CD4-positive, alpha-beta T cell (primary cell): Measurements from ENCODE around the gene SCAI. TPM values are rescaled to one million over a fixed set of nuclear protein-coding genes. Genes with fewer than 3 reads are reported as not detected.

Source experiments
- ATAC-seq: fragments of 200-7000 bp; cut with Tn5 transposase; one replicate; pipeline ENCODE4 v1.10.0; 2022; ENCODE audit warnings: mild to moderate bottlenecking; ENCODE audit not compliant: poor library complexity
- CTCF ChIA-PET: fragments of 350-600 bp; sonication (Branson Sonifier 250); formaldehyde crosslinking; loops from one replicate; lab custom pipeline; 2021; ENCODE audit warnings: antibody characterized with exemption, inconsistent platforms; lab: Charles Lee
- POLR2A ChIA-PET: fragments of 350-600 bp; sonication (Branson Sonifier 250); formaldehyde crosslinking; loops from one replicate; lab custom pipeline; 2021; ENCODE audit warnings: antibody characterized with exemption, inconsistent platforms; lab: Charles Lee
- DNase-seq, 14 experiments: peaks; one replicate each; pipeline ENCODE4 v3.0.0-alpha.2; 2013 to 2020; ENCODE audit warnings: mixed read lengths in 2 of 14
- H3K27ac ChIP-seq, 2 donors: one replicate each; pipeline versions ENCODE4 v1.5.1 to v1.7.0; 2013; ENCODE audit warnings: low read length in 2 of 2, low read depth in 1 of 2, mild to moderate bottlenecking in 1 of 2
- H3K27me3 ChIP-seq, 2 experiments: 1 replicate in 1 of 2; 2 replicates in 1 of 2; pipeline versions ENCODE4 v1.6.1 to v1.7.0; 2013; ENCODE audit warnings: low read length in 2 of 2, control low read depth in 1 of 2, mild to moderate bottlenecking in 1 of 2, moderate library complexity in 1 of 2; ENCODE audit not compliant: insufficient read depth in 2 of 2, control insufficient read depth in 1 of 2
- H3K36me3 ChIP-seq: one replicate; pipeline ENCODE4 v1.6.1; 2013; ENCODE audit warnings: low read length, control low read depth; ENCODE audit not compliant: insufficient read depth
- H3K4me1 ChIP-seq: one replicate; pipeline ENCODE4 v1.6.1; 2013; ENCODE audit warnings: low read length, control low read depth; ENCODE audit not compliant: insufficient read depth
- H3K4me3 ChIP-seq: one replicate; pipeline ENCODE4 v1.5.1; 2013; ENCODE audit warnings: mild to moderate bottlenecking, low read length, moderate library complexity
- H3K9me3 ChIP-seq, 2 experiments: 1 replicate in 1 of 2; 2 replicates in 1 of 2; pipeline versions ENCODE4 v1.6.1 to v1.7.0; 2013; ENCODE audit warnings: low read length in 2 of 2, mild to moderate bottlenecking in 2 of 2, control low read depth in 1 of 2, moderate library complexity in 1 of 2; ENCODE audit not compliant: control insufficient read depth in 1 of 2, insufficient read depth in 1 of 2
- H3K27ac Mint-ChIP-seq: one replicate; pipeline ENCODE4 v1.8.0; 2020; ENCODE audit warnings: mixed read lengths
- H3K27me3 Mint-ChIP-seq: one replicate; pipeline ENCODE4 v1.8.0; 2021; ENCODE audit warnings: mixed read lengths
- H3K36me3 Mint-ChIP-seq: one replicate; pipeline ENCODE4 v1.8.0; 2021; ENCODE audit warnings: low read depth, mixed read lengths
- H3K4me1 Mint-ChIP-seq: one replicate; pipeline ENCODE4 v1.8.0; 2021; ENCODE audit warnings: low read depth, mixed read lengths
- H3K4me3 Mint-ChIP-seq: one replicate; pipeline ENCODE4 v1.8.0; 2020; ENCODE audit warnings: mild to moderate bottlenecking, mixed read lengths
- H3K9me3 Mint-ChIP-seq: one replicate; pipeline ENCODE4 v1.8.0; 2020; ENCODE audit warnings: mixed read lengths
- CTCF ChIP-seq: fragments of 200-600 bp; IDR thresholded peaks from one replicate; pipeline ENCODE4 v1.8.0; 2022; ENCODE audit warnings: antibody characterized with exemption, mild to moderate bottlenecking
- intact Hi-C, 2 experiments: fragments of 100-400 bp; cut with DNase I in 1 of 2; cut with micrococcal nuclease in 1 of 2; formaldehyde crosslinking; loops; one replicate each; pipeline versions ENCODE4 v1.15.1 to v1.9.0; 2023 to 2025; cut with DNase I, micrococcal nuclease
- total RNA-seq, 174 experiments: library from RNA in 2 of 174; stranded (reverse) in 2 of 174; gene quantifications; one replicate each; pipeline ENCODE4 v1.2.3 and lab custom pipeline; 2021 to 2026

Gene SCAI
- total RNA-seq, 2 experiments from 2014 or later = 11.6 to 13.4 TPM

GRCh38 chr9:124894741-124895170 lies 248.6 kb downstream of the SCAI start:
- Mint-ChIP-seq H3K4me3 (no peak overlapping the region), H3K9me3 (no peaks in the 10 kb centered on the region), H3K27me3 (peaks cover 7% of the 10 kb centered on the region), H3K27ac (no peak overlapping the region), H3K36me3 (peaks cover 85% of the 10 kb centered on the region), H3K4me1 (peaks cover 14% of the 10 kb centered on the region)
- H3K27me3 ChIP-seq = no peaks in the 10 kb centered on the region
- H3K36me3 ChIP-seq = peaks cover 63% of the 10 kb centered on the region
- CTCF ChIA-PET = interaction anchor here (1.7 kb wide), 1 partner anchor 42 kb away, joined by 10 read pairs; the partner anchor contains the start of gene WDR38
- H3K27ac ChIP-seq = no peak overlapping the region
- DNase-seq (peak in 11 of 14 experiments; percentile 10 to 77 (median 37)), ATAC-seq (peak; percentile 96)
- POLR2A ChIA-PET = no interaction called here
- no peak overlapping the region for H3K4me3 ChIP-seq
- intact Hi-C loops = loop anchor here (1.0 to 5.0 kb wide), 3 partner anchors 122 to 277 kb away; no protein-coding TSS in a partner anchor
- peaks cover 8% of the 10 kb centered on the region for H3K4me1 ChIP-seq
- TF ChIP-seq CTCF = peak; percentile 31
- no peaks in the 10 kb centered on the region for H3K9me3 ChIP-seq

GRCh38 chr9:124894035-124894740 lies 249.1 kb downstream of the SCAI start:
- Mint-ChIP-seq H3K27me3 (peaks cover 7% of the 10 kb centered on the region), H3K4me3 (no peak overlapping the region), H3K9me3 (no peaks in the 10 kb centered on the region), H3K36me3 (peaks cover 85% of the 10 kb centered on the region), H3K4me1 (peaks cover 14% of the 10 kb centered on the region), H3K27ac (no peak overlapping the region)
- no peak overlapping the region for H3K27ac ChIP-seq
- DNase-seq = no peak
- no peaks in the 10 kb centered on the region for H3K9me3 ChIP-seq
- intact Hi-C loops = loop anchor here (1.0 to 5.0 kb wide), 3 partner anchors 122 to 277 kb away; no protein-coding TSS in a partner anchor
- no peaks in the 10 kb centered on the region for H3K27me3 ChIP-seq
- ATAC-seq = no peak
- no peak for TF ChIP-seq CTCF
- H3K4me3 ChIP-seq = no peak overlapping the region
- H3K36me3 ChIP-seq = peaks cover 63% of the 10 kb centered on the region
- peaks cover 8% of the 10 kb centered on the region for H3K4me1 ChIP-seq
- ChIA-PET POLR2A (interaction anchor here (0.8 to 0.9 kb wide), 2 partner anchors 23 to 33 kb away, joined by 3 to 4 read pairs; no protein-coding TSS in a partner anchor), CTCF (interaction anchor here (1.1 to 1.7 kb wide), 3 partner anchors 25 to 122 kb away, joined by 4 to 10 read pairs (median 6); partner anchors contain the start of gene WDR38)

Other genes with a start within 250 kb of the SCAI start
- 10 to 100 TPM; 12.9 to 22.2 TPM for gene GOLGA1, start 202.4 kb downstream of the SCAI start, total RNA-seq
- gene PPP6C, start 46.3 kb upstream of the SCAI start, total RNA-seq = 10 to 100 TPM; 32.9 to 35.3 TPM
- gene RABEPK, start 57.0 kb upstream of the SCAI start, total RNA-seq = 1 to 10 TPM; 6.8 to 8.3 TPM
- gene HSPA5, start 97.8 kb upstream of the SCAI start, total RNA-seq = 100 to 1,000 TPM; 276 to 280 TPM
- 10 to 100 TPM; 74.1 to 82.2 TPM for gene GAPVD1, start 118.3 kb upstream of the SCAI start, total RNA-seq